ENCODE data around the gene DLG2.

GRCh38 chr11:85464283-85464682 lies 162.9 kb downstream of the DLG2 start:
- TF ChIP-seq EZH2 (optimal IDR thresholded peaks at IDR 0.05; ENCODE audit: low read depth, low read length) (no peak), CTCF (IDR thresholded peaks at IDR 0.05; ENCODE audit: low read length) (no peak)

Measured in MM.1S (cell line).